Lung (tissue), 12 donors: ENCODE results near the gene TEX22. TPM values are rescaled to one million over a fixed set of nuclear protein-coding genes. Genes with fewer than 3 reads are reported as not detected.

Experiments used
- ATAC-seq: fragments of 200-7000 bp; cut with Tn5 transposase; one replicate; pipeline ENCODE4 v1.9.1; 2020; ENCODE audit warnings: moderate number of reproducible peaks; ENCODE audit not compliant: insufficient read depth, low FRiP score
- DNase-seq, 3 donors: peaks; one replicate each; pipeline ENCODE4 v3.0.0-alpha.2; 2013 to 2017
- H3K27ac ChIP-seq, 2 donors: one replicate each; pipeline ENCODE4 v1.5.1; 2013; ENCODE audit warnings: mild to moderate bottlenecking in 2 of 2, moderate library complexity in 2 of 2, control low read depth in 1 of 2, inconsistent platforms in 1 of 2, low read depth in 1 of 2, low read length in 1 of 2
- H3K27me3 ChIP-seq, 3 donors: one replicate each; pipeline ENCODE4 v1.5.1; 2013; ENCODE audit warnings: low read length in 2 of 3; ENCODE audit not compliant: control insufficient read depth in 3 of 3, insufficient read depth in 3 of 3
- H3K36me3 ChIP-seq, 4 donors: one replicate each; pipeline ENCODE4 v1.5.1; 2013; ENCODE audit warnings: low read length in 4 of 4, mild to moderate bottlenecking in 1 of 4, moderate library complexity in 1 of 4; ENCODE audit not compliant: control insufficient read depth in 4 of 4, insufficient read depth in 4 of 4
- H3K4me1 ChIP-seq, 5 donors: one replicate each; pipeline ENCODE4 v1.5.1; 2013; ENCODE audit warnings: low read length in 5 of 5, mild to moderate bottlenecking in 2 of 5, moderate library complexity in 1 of 5; ENCODE audit not compliant: control insufficient read depth in 5 of 5, insufficient read depth in 5 of 5
- H3K4me3 ChIP-seq: one replicate; pipeline ENCODE4 v1.5.1; 2013; ENCODE audit warnings: mild to moderate bottlenecking, control low read depth, moderate library complexity
- H3K9ac ChIP-seq, 2 donors: one replicate each; pipeline ENCODE4 v1.5.1; 2013; ENCODE audit warnings: low read length in 2 of 2, control low read depth in 1 of 2; ENCODE audit not compliant: insufficient read depth in 1 of 2
- H3K9me3 ChIP-seq, 4 donors: one replicate each; pipeline ENCODE4 v1.5.1; 2013; ENCODE audit warnings: low read length in 3 of 4, mild to moderate bottlenecking in 1 of 4, moderate library complexity in 1 of 4; ENCODE audit not compliant: control insufficient read depth in 4 of 4, insufficient read depth in 3 of 4
- CTCF ChIP-seq: IDR thresholded peaks from 2 replicates; pipeline ENCODE4 v1.5.1; 2012; ENCODE audit warnings: mild to moderate bottlenecking; ENCODE audit errors: control extremely low read depth, extremely low read depth
- WGBS, 2 donors: extraction: QIAGEN DNeasy Blood & Tissue Kit; methylation state at CpG; one replicate each; pipeline ENCODE4 v1.1.7; 2013; 5-methylcytosine and 5-hydroxymethylcytosine counted together
- polyA plus RNA-seq, 2 donors: library from polyadenylated mRNA; stranded (reverse); fragments of 200-250 nt; gene quantifications; one replicate each; pipeline ENCODE4 v1.2.1, GENCODE V29; 2013
- total RNA-seq, 2 donors: library from RNA; depleted of rRNA in 1 of 2; stranded (reverse); fragments of >200 nt in 1 of 2; gene quantifications; one replicate each; pipeline ENCODE4 v1.2.1, GENCODE V29; 2014 to 2021
- donor health status: control.
- donor health status: control.
- donor health status: Bipolar disorder and iron deficiency.
- donor health status: healthy.
- donor health status: DM: yes; HTN: yes; CAD: no.

Gene TEX22
- total and polyA plus RNA-seq, 4 donors = 0.17 to 2.1 (median 0.29) TPM

- DNase-seq (no peak), ATAC-seq (no peak)
Measured at GRCh38 chr14:105381446-105382342, 16.6 kb upstream of the TEX22 start.

GRCh38 chr14:105382343-105383082, 15.8 kb upstream of the TEX22 start:
- ATAC-seq = no peak
- Histone ChIP-seq H3K27ac (no peak overlapping the region), H3K27me3 (no peaks in the 10 kb centered on the region), H3K9ac (no peak overlapping the region), H3K9me3 (no peaks in the 10 kb centered on the region), H3K36me3 (peaks cover 3 to 58% (median 11%) of the 10 kb centered on the region in 4 donors), H3K4me3 (no peak overlapping the region), H3K4me1 (no peaks in the 10 kb centered on the region)
- 95 to 97% methylated on average over 25 to 26 of the region's 26 CpGs for WGBS, 2 donors
- no peak for DNase-seq
- no peak for TF ChIP-seq CTCF

More at GRCh38 chr14:105381446-105382342, 16.6 kb upstream of the TEX22 start:
- H3K27me3 ChIP-seq = no peaks in the 10 kb centered on the region
- no peak overlapping the region for H3K27ac ChIP-seq
- H3K9ac ChIP-seq = no peak overlapping the region
- H3K9me3 ChIP-seq = no peaks in the 10 kb centered on the region
- no peak overlapping the region for H3K4me3 ChIP-seq
- H3K4me1 ChIP-seq = no peaks in the 10 kb centered on the region
- no peak for TF ChIP-seq CTCF
- peaks cover 3 to 50% (median 10%) of the 10 kb centered on the region in 4 donors for H3K36me3 ChIP-seq
- WGBS, 2 donors = 91 to 92% methylated on average over 27 of the region's 27 CpGs

GRCh38 chr14:105383083-105383730, 15.1 kb upstream of the TEX22 start:
- DNase-seq = no peak

More at GRCh38 chr14:105383083-105383730, 15.1 kb upstream of the TEX22 start:
- no peak for TF ChIP-seq CTCF
- no peaks in the 10 kb centered on the region for H3K27me3 ChIP-seq
- no peaks in the 10 kb centered on the region for H3K9me3 ChIP-seq
- H3K4me3 ChIP-seq = no peak overlapping the region
- ATAC-seq = no peak
- no peak overlapping the region for H3K9ac ChIP-seq
- WGBS, 2 donors = 96 to 97% methylated on average over 32 of the region's 32 CpGs
- H3K27ac ChIP-seq = no peak overlapping the region
- H3K36me3 ChIP-seq = peaks cover 3 to 62% (median 11%) of the 10 kb centered on the region in 4 donors
- no peaks in the 10 kb centered on the region for H3K4me1 ChIP-seq
